ENCODE results near the gene SLC22A7.

The SLC22A7 gene

GRCh38 chr6:43263314-43264178 is 34.5 kb upstream of the SLC22A7 start:
- intact Hi-C loops (cut with DNase I): no loop called here
- DNase-seq: peak; percentile 28 to 80 (median 64)

GRCh38 chr6:43264599-43265145 is 33.4 kb upstream of the SLC22A7 start:
- intact Hi-C loops (cut with DNase I): no loop called here

GRCh38 chr6:43265564-43265963 is 32.5 kb upstream of the SLC22A7 start:
- intact Hi-C loops (cut with DNase I): no loop called here
- no peak for DNase-seq

More at GRCh38 chr6:43264599-43265145, 33.4 kb upstream of the SLC22A7 start:
- no peak for DNase-seq

GRCh38 chr6:43267619-43268354 is 30.3 kb upstream of the SLC22A7 start:
- no peak for DNase-seq
- intact Hi-C loops (cut with DNase I): no loop called here

GRCh38 chr6:43268355-43268700 is 29.7 kb upstream of the SLC22A7 start:
- peak; percentile 42 to 89 (median 76) for DNase-seq
- intact Hi-C loops (cut with DNase I): no loop called here

- DNase-seq: no peak
- intact Hi-C loops (cut with DNase I): no loop called here
Observed at GRCh38 chr6:43268782-43269272, 29.2 kb upstream of the SLC22A7 start.

- peak in 2 of 42 donors; percentile 42 to 47 for DNase-seq
- intact Hi-C loops (cut with DNase I): no loop called here
Observed at GRCh38 chr6:43269273-43270007, 28.6 kb upstream of the SLC22A7 start.

GRCh38 chr6:43271103-43271815 is 26.8 kb upstream of the SLC22A7 start:
- intact Hi-C loops (cut with DNase I): no loop called here
- DNase-seq: no peak

- intact Hi-C loops (cut with DNase I): no loop called here
- no peak for DNase-seq
Observed at GRCh38 chr6:43271944-43272343, 26.1 kb upstream of the SLC22A7 start.

GRCh38 chr6:43273707-43274106 is 24.4 kb upstream of the SLC22A7 start:
- DNase-seq: no peak
- intact Hi-C loops (cut with DNase I): no loop called here

GRCh38 chr6:43274127-43274915 is 23.7 kb upstream of the SLC22A7 start:
- no peak for DNase-seq
- intact Hi-C loops (cut with DNase I): no loop called here

GRCh38 chr6:43274916-43275597 is 23.0 kb upstream of the SLC22A7 start:
- intact Hi-C loops (cut with DNase I): no loop called here
- DNase-seq: peak in 11 of 42 donors; percentile 15 to 58 (median 38)

GRCh38 chr6:43275801-43276576 is 22.1 kb upstream of the SLC22A7 start:
- intact Hi-C loops (cut with DNase I): no loop called here
- DNase-seq: peak in 2 of 42 donors; percentile 33 to 40

GRCh38 chr6:43276577-43277305 is 21.3 kb upstream of the SLC22A7 start:
- intact Hi-C loops (cut with DNase I): no loop called here
- no peak for DNase-seq

GRCh38 chr6:43277306-43277642 is 20.8 kb upstream of the SLC22A7 start:
- DNase-seq: no peak
- intact Hi-C loops (cut with DNase I): no loop called here

Measured in head of caudate nucleus (tissue), 42 donors.